Osteoblast (primary cell): Measurements from ENCODE around the gene TARDBP. TPM values are rescaled to one million over a fixed set of nuclear protein-coding genes. Genes with fewer than 3 reads are reported as not detected.

Source experiments
- DNase-seq: peaks from one replicate; pipeline ENCODE4 v3.0.0; 2011; ENCODE audit warnings: low spot score, mixed read lengths; ENCODE audit not compliant: insufficient read length; ENCODE audit errors: missing footprints
- H2AFZ ChIP-seq: 2 replicates; pipeline ENCODE4 v1.6.0; 2011; ENCODE audit warnings: mild to moderate bottlenecking, low read length
- H3K27ac ChIP-seq: 2 replicates; pipeline ENCODE4 v1.5.1; 2011; ENCODE audit warnings: mild to moderate bottlenecking, low read depth, low read length, moderate library complexity
- H3K27me3 ChIP-seq: 2 replicates; pipeline ENCODE4 v1.6.0; 2012; ENCODE audit warnings: mild to moderate bottlenecking, control low read depth, inconsistent platforms, low read length, moderate library complexity; ENCODE audit not compliant: insufficient read depth
- H3K36me3 ChIP-seq: 2 replicates; pipeline ENCODE4 v1.5.1; 2011; ENCODE audit warnings: mild to moderate bottlenecking, low read length, control low read depth, moderate library complexity; ENCODE audit not compliant: insufficient read depth
- H3K4me1 ChIP-seq: 2 replicates; pipeline ENCODE4 v1.5.1; 2011; ENCODE audit warnings: mild to moderate bottlenecking, low read length, control low read depth, moderate library complexity; ENCODE audit not compliant: insufficient read depth
- H3K4me2 ChIP-seq: 2 replicates; pipeline ENCODE4 v1.6.0; 2011; ENCODE audit warnings: mild to moderate bottlenecking, low read length; ENCODE audit not compliant: insufficient read depth
- H3K4me3 ChIP-seq: fragments of 200-600 bp; sonication (generic); 3 replicates; pipeline ENCODE4 v1.5.1; 2012; ENCODE audit warnings: mild to moderate bottlenecking, low read length, inconsistent platforms; ENCODE audit not compliant: insufficient read depth
- H3K79me2 ChIP-seq: 2 replicates; pipeline ENCODE4 v1.6.0; 2012; ENCODE audit warnings: mild to moderate bottlenecking, low read length, control low read depth, inconsistent platforms; ENCODE audit not compliant: insufficient read depth
- H3K9me3 ChIP-seq: 2 replicates; pipeline ENCODE4 v1.5.1; 2011; ENCODE audit warnings: low read depth, low read length, control low read depth
- H4K20me1 ChIP-seq: 2 replicates; pipeline ENCODE4 v1.6.0; 2012; ENCODE audit warnings: mild to moderate bottlenecking, low read length, control low read depth; ENCODE audit not compliant: insufficient read depth
- CTCF ChIP-seq: IDR thresholded peaks from 2 replicates; pipeline ENCODE4 v1.5.1; 2011; ENCODE audit warnings: mild to moderate bottlenecking, low read depth, low read length, moderate library complexity; ENCODE audit errors: extremely low read depth
- total RNA-seq: library from RNA; depleted of rRNA; stranded (reverse); fragments of >200 nt; gene quantifications from 2 replicates; pipeline ENCODE4 v1.2.3, GENCODE V29; 2012

TARDBP gene
- total RNA-seq, 1 donor, result 71.7 TPM

DNA sequence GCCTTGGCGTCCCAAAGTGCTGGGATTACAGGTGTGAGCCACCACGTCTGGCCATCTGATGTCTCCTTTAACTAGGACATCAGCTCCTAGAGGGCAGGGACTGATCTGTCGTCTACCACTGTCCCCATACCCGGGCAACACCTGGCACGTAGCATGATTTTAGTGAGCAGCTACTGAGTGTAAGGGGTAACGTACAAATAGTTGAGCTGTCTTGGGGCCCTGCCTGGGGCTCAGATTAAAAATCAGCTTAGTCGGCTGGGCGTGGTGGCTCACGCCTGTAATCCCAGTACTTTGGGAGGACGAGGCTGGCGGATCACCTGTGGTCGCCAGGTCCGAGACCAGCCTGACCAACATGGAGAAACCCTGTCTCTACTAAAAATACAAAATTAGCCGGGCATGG, 45.6 kb downstream of the TARDBP start:
- no peaks in the 10 kb centered on the region for H3K9me3 ChIP-seq
- H3K4me3 ChIP-seq, result no peak overlapping the region
- H3K27me3 ChIP-seq, result no peaks in the 10 kb centered on the region
- peaks cover 27% of the 10 kb centered on the region for H3K79me2 ChIP-seq
- no peak overlapping the region for H2AFZ ChIP-seq
- H3K27ac ChIP-seq, result no peak overlapping the region
- TF ChIP-seq CTCF, result no peak
- peak overlapping the region; percentile 92 for H3K4me2 ChIP-seq
- peak; percentile 82 for DNase-seq
- H4K20me1 ChIP-seq, result peaks cover 9% of the 10 kb centered on the region
- peaks cover 16% of the 10 kb centered on the region for H3K4me1 ChIP-seq
- H3K36me3 ChIP-seq, result peaks cover 27% of the 10 kb centered on the region

- Histone ChIP-seq H3K4me2 (peak overlapping the region; percentile 92), H4K20me1 (peaks cover 8% of the 10 kb centered on the region), H3K27ac (peak overlapping the region; percentile 65), H3K4me3 (peak overlapping the region; percentile 86), H3K9me3 (no peaks in the 10 kb centered on the region), H3K79me2 (peaks cover 27% of the 10 kb centered on the region), H3K4me1 (peaks cover 21% of the 10 kb centered on the region), H3K36me3 (peaks cover 27% of the 10 kb centered on the region), H2AFZ (peak overlapping the region; percentile 58), H3K27me3 (no peaks in the 10 kb centered on the region)
- peak; percentile 85 for DNase-seq
- TF ChIP-seq CTCF, result no peak
Observed at GRCh38 chr1:11058595-11059154, 46.2 kb downstream of the TARDBP start.

- H3K79me2 ChIP-seq, result peaks cover 27% of the 10 kb centered on the region
- DNase-seq, result peak; percentile 93
- no peak for TF ChIP-seq CTCF
- peaks cover 28% of the 10 kb centered on the region for H3K36me3 ChIP-seq
- peak overlapping the region; percentile 58 for H2AFZ ChIP-seq
- H4K20me1 ChIP-seq, result peaks cover 1% of the 10 kb centered on the region
- H3K4me1 ChIP-seq, result peaks cover 21% of the 10 kb centered on the region
- H3K9me3 ChIP-seq, result no peaks in the 10 kb centered on the region
- peak overlapping the region; percentile 92 for H3K4me2 ChIP-seq
- H3K27ac ChIP-seq, result peak overlapping the region; percentile 65
- no peaks in the 10 kb centered on the region for H3K27me3 ChIP-seq
- peak overlapping the region; percentile 86 for H3K4me3 ChIP-seq
Observed at GRCh38 chr1:11059155-11059967, 46.9 kb downstream of the TARDBP start.
